ACHN (cell line): ENCODE data around the gene FAM117A.
A peak's percentile ranks its signal among the peaks of the same experiment; 100 is the strongest.

ENCODE experiments used
- DNase-seq: peaks from one replicate; pipeline ENCODE4 v3.0.0-alpha.2; 2015
- in situ Hi-C: cut with HindIII; loops from 2 replicates; pipeline ENCODE4 v1.10.0; 2017; ENCODE audit warnings: low sequenced_read_pairs, low pct_ligation_motif_present, low pct_unique_long_range_greater_than_20kb

The FAM117A gene

GRCh38 chr17:49763735-49764558, at the start of gene FAM117A:
Gene FAM117A (minus strand): TSS chr17:49764131. CDS start chr17:49764087, 44 bp downstream.
- in situ Hi-C loops = no loop called here
- DNase-seq = peak; percentile 99

GRCh38 chr17:49809056-49809455, 45.1 kb upstream of the FAM117A start:
- in situ Hi-C loops = no loop called here
- no peak for DNase-seq

DNA sequence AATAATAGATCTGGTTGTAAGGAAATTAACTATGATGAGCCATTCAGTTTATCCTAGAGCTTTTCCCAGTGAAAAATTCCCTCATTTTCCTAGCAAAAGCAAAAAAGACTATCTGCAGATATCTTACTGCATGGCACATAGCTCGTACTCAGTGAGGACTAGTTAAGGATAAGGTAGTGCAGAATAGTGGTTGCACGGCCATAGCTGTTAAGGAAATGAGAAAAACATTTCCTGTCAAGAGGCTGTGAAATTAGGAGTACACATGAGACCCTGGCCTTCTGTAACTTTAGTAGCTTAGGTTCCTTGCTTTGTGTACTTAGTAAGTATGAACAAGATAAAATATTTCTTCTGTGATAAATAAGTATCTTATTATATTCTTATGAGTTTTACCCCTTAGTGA, 34.8 kb upstream of the FAM117A start:
- no peak for DNase-seq
- in situ Hi-C loops = no loop called here

DNA sequence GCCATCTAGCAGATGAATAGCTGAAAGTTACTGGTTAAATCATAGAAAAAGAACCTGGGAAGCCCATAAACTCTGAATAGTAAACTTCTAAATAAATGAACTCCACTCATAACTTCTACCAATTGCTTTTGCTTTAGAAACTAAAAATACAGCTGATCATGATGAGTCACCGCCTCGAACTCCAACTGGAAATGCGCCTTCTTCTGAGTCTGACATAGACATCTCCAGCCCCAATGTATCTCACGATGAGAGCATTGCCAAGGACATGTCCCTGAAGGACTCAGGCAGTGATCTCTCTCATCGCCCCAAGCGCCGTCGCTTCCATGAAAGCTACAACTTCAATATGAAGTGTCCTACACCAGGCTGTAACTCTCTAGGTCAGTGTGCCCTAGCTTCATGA, 34.3 kb upstream of the FAM117A start:
- DNase-seq = no peak
- in situ Hi-C loops = no loop called here

GRCh38 chr17:49795372-49795771, 31.4 kb upstream of the FAM117A start:
- no peak for DNase-seq
- in situ Hi-C loops = no loop called here

DNA sequence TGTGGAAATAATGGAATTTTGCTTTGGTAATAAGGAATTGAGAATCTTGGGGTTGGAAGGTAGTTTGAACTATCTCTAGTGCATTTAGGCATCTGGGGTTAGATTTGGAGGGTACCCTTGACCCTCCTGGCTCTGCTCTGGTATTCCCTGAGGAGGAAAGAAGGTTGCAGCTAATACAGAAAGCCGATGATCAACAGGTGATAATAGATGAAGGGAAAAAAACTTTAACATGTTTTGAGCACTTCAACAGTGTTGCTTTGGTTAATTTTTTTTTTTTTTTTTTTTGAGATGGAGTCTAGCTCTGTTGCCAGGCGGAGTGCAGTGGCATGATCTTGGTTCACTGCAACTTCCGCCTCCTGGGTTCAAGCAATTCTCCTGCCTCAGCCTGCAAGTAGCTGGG, 29.4 kb upstream of the FAM117A start:
- in situ Hi-C loops = no loop called here
- no peak for DNase-seq

DNA sequence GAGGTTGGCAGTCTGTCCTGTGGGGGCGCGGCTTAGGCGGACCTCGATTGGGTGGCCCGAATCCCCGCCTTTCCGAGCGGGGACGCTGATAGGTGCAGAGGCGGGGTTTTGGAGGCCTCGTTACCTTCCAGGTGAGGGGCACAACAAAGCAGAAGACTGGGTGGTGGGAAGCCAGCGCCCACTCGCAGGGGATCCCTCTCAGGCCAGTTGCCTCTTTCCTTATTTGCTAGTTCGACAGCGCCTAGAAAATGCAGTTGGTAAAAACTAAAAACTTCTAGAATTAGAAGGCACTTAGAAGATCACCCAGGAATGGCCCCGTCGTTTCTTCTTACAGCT, 25.3 kb upstream of the FAM117A start:
- in situ Hi-C loops = no loop called here
- DNase-seq = no peak

- peak; percentile 100 for DNase-seq
- in situ Hi-C loops = no loop called here
Measured at GRCh38 chr17:49788478-49789242, 24.7 kb upstream of the FAM117A start, which contains the start of gene KAT7. Gene KAT7 (plus strand): TSS chr17:49788681. CDS start chr17:49788835, 154 bp downstream.

- DNase-seq = no peak
- in situ Hi-C loops = no loop called here
Measured at GRCh38 chr17:49787884-49788477, 24.1 kb upstream of the FAM117A start.

DNA sequence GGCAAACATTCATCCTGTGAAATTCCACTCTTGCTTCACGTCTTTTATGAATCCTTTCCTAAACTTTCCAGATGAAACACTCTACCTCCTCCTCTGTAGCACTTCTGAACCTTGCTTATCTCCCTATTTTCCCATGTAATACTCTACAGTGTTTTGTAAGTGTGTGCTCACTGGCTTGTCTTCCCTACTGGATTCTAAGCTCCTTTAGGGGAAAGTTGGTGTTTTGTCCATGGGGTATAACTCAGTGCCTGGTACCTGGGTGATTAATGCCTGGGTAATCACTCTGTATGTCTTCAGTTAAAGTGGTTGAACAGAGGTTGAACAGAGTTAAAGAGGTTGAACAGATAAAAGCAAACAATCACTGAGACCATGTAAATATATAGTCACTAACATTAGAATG, 20.7 kb upstream of the FAM117A start:
- no peak for DNase-seq
- in situ Hi-C loops = no loop called here

DNA sequence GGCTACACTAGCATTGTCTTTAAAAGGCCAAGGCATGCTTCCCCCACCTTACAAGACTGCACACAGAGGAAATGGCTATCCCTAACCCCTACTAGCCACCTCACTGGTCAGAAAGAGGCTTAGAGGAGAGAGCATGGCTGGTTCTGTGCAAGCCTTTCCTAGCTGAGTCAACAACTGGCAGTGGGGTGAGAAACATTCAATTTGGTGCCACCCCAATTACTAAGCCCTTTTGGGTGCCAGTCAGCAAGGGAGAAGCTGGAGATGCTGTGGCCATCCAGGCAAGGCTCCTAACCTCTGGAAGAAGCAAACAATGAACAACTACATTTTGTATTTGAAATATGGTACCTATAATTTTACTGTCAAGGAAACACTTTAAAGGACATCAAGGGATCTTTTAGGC, 19.9 kb upstream of the FAM117A start:
- no peak for DNase-seq
- in situ Hi-C loops = no loop called here

- in situ Hi-C loops = no loop called here
- no peak for DNase-seq
Measured at GRCh38 chr17:49783071-49783715, 19.3 kb upstream of the FAM117A start.

GRCh38 chr17:49779739-49780231, 15.9 kb upstream of the FAM117A start:
- in situ Hi-C loops = no loop called here
- DNase-seq = peak; percentile 59

DNA sequence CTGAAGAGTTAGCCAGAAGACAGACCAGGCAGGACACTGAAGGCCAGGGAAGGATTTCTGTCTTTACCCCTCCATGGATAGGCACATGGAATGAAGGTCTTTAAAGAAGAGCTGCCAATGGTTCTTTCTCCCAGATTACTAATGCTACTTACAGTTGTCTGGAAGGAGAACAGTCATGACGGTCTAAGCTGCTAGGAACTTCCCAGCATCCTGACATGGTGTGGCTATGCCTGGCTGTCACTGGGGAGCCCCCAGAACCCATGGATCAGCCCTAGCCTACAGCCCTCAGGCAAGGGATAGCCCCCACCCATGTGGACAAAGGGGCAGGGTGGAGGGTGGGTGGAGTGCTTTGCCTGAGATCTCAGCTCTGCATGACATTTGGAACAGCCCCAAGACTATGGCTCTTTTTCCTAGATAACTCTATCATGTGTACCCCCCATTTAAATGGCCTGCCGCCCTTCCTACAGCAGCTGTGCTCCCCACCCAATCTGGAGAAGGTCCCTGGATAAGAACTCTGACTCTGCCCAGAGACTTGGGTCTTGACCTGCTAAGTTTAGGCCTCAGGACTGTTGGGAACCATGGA, 15.3 kb upstream of the FAM117A start:
- in situ Hi-C loops = no loop called here
- DNase-seq = no peak

DNA sequence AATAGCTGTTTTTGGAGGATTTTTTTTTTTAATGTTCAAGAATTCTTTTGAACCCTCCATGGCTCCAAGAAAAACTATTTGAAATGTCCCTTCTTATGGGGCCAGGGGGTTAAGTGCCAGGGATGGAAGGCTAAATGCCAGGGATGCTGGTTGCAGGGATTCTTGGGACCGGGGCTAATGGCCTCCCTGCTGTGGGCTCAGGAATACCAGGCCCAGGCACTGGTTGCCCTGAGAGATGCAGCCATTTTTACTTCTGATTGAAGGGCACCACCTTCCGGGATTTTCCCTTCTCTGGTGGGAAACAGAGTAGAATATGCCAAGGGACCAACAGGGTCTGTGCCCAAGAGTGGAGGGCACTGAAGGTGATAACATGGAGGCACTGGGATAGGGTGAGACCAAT, 13.6 kb upstream of the FAM117A start:
- in situ Hi-C loops = no loop called here
- DNase-seq = no peak

DNA sequence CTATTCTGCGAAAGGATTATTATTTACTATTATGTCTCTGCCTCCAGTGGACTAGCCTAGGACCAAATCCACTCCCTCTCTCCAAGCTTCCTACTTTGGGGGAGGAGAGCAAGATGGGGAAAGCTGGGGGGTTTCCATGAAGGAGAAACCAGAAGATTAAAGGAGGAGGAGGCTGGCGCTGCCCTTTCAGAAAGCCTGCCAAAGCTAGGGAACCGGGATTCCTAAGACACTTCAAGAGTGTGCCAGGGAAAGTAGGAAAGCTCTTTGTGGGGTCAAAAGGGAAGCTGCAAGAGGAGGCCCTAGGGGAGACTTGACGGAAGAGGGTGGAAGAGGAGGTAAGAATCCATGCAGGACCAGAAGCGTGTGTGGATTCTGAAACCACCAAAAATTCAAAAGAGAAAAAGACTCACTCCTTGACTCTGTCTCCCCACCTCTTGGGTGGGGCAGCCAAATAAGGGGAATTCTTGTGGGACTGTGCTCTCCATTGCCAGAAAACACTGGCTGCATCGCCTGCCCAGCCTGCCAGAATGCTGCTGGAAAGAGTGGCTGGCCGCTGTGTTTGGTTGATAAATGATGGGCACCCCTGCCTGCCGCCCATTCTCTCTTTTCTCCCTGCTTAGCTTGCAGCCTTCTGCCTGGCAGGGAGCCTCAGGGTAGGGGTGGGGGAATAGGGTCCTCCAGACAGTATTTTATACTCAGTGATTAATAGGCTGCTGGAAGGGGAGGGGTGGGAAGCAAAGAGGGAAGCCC, 12.8 kb upstream of the FAM117A start:
- DNase-seq = no peak
- in situ Hi-C loops = no loop called here

DNA sequence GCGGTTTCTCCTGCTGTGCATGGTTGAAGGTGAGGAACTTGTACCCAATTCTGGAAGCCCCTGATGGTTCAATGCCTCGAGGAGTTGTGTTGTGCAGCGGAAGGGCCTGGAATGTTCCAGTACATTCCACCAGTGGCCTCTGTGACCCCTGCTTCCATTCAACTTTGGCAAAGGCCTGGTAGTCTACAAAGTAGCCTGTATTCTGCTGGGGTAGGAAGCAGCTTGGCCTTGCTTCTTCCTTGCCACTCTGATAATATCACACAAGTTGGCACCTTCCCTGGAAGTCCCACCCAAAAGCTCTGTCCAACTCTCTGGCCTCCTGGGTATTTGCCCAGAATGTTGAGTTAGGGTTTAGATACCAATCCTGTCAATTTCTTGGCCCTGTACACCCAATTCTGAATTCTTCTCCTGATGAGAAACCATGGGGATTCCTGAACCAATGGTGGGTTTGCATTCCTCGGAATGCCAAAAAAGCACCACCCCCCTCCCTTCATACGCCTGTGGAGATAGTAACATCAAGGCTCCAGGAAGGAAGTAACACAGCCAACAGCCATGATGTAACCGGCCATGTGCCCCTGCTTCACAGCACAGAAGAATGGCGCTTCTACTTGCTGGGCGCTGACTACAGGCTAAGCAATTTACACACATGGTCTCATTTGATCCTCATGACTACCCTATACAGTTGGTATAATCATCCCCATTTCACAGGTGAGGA, 11.8 kb upstream of the FAM117A start:
- DNase-seq = peak; percentile 12

More for the DNA sequence above, 11.8 kb upstream of the FAM117A start:
- in situ Hi-C loops = no loop called here
